Stomach smooth muscle (tissue), 2 donors: Measurements from ENCODE around the gene PARVB.

Experiments used
- H3K27ac ChIP-seq: one replicate; pipeline ENCODE4 v1.7.0; 2013; ENCODE audit warnings: mild to moderate bottlenecking, low read length, inconsistent platforms
- H3K27me3 ChIP-seq, 2 donors: one replicate each; pipeline ENCODE4 v1.7.0; 2013; ENCODE audit warnings: low read length in 2 of 2; ENCODE audit not compliant: insufficient read depth in 2 of 2, control insufficient read depth in 1 of 2
- H3K36me3 ChIP-seq, 2 donors: one replicate each; pipeline ENCODE4 v1.7.0; 2013; ENCODE audit warnings: low read length in 2 of 2; ENCODE audit not compliant: control insufficient read depth in 2 of 2, insufficient read depth in 2 of 2
- H3K4me1 ChIP-seq: one replicate; pipeline ENCODE4 v1.7.0; 2013; ENCODE audit warnings: low read length; ENCODE audit not compliant: control insufficient read depth, insufficient read depth
- H3K4me3 ChIP-seq, 2 donors: one replicate each; pipeline ENCODE4 v1.7.0; 2013; ENCODE audit warnings: low read length in 2 of 2
- H3K9ac ChIP-seq, 2 donors: one replicate each; pipeline ENCODE4 v1.7.0; 2013; ENCODE audit warnings: low read length in 2 of 2, mild to moderate bottlenecking in 1 of 2
- H3K9me3 ChIP-seq, 2 donors: one replicate each; pipeline ENCODE4 v1.7.0; 2013; ENCODE audit warnings: low read length in 2 of 2; ENCODE audit not compliant: control insufficient read depth in 2 of 2
- donor health status: healthy.
- donor health status: Pancreatic carcinoma.

PARVB gene

DNA sequence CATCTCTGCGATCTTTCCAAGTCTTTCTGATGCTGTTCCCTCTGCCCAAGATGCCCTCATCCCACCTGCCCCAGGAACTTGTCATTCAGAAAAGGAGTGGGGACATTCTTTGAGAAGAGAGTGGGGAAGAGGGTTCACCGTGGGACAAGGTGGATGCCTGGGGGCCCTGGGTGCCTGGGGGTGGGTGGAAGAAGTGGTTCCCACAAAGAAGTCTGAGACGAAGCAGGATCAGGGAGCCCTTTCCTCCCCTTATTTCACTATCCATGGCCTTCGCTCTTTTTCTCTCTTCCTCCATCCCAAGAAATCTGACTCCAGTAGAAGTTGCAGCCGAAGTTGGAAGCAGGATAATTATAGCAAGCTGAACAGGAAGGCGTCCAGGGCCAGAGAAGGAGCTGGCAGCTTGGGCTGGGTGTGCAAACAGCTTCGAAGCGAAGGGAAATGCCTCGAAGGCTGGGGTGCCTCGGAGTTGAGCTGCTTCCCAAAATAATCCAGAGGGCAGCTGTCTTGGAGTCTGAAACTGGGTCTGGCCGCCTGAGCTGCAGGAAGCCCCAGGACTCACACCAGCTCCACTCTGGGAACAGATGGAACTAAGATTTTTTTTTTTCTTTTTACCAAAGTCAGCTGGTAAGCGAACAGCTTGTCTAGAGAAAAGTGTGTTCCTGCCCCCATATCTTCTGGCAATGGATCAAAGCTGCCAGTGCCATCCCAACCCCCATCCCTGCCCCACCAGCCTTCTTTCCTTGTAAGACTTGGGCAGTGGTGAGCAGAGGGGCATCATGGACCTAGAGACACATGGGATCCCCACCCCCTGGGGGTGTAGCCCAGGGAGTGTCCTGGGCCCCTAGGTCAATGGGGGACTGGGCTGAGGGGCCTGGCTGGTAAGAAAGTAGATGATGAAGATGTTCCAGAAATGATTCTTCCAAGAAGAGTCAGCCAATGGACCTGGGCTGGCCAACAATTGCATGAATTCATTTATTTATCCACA lies 188.1 kb downstream of the PARVB start:
- H3K4me3 ChIP-seq, result peak overlapping the region in 1 of 2 donors; percentile 35
- peak overlapping the region; percentile 53 for H3K27ac ChIP-seq
- no peaks in the 10 kb centered on the region for H3K27me3 ChIP-seq
- H3K4me1 ChIP-seq, result peaks cover 18% of the 10 kb centered on the region
- H3K36me3 ChIP-seq, result no peaks in the 10 kb centered on the region
- H3K9me3 ChIP-seq, result peaks cover 3 to 6% of the 10 kb centered on the region in 2 donors
- peak overlapping the region in 1 of 2 donors; percentile 36 for H3K9ac ChIP-seq

DNA sequence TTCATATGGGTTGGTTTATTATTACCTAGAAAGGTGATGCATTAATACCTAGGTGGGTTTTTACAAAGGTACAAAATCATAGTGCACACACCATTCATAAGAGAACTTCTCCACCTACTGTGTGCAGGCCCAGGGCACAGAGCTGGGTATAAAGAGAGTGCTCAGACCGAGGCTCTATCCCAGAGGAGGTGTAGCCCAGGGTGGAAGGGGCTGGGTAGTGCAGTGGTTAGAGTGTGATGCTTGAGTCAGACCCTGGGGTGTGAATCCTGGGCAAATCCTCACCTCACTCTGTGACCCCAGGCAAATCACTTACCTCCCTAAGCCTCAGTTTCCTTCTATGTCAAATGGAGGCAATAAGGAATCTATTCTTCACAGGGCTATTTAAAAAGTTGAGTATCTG lies 188.8 kb downstream of the PARVB start:
- Histone ChIP-seq H3K9ac (no peak overlapping the region), H3K4me3 (no peak overlapping the region), H3K4me1 (peaks cover 18% of the 10 kb centered on the region), H3K9me3 (peaks cover 3 to 6% of the 10 kb centered on the region in 2 donors), H3K27me3 (no peaks in the 10 kb centered on the region), H3K27ac (no peak overlapping the region), H3K36me3 (no peaks in the 10 kb centered on the region)

DNA sequence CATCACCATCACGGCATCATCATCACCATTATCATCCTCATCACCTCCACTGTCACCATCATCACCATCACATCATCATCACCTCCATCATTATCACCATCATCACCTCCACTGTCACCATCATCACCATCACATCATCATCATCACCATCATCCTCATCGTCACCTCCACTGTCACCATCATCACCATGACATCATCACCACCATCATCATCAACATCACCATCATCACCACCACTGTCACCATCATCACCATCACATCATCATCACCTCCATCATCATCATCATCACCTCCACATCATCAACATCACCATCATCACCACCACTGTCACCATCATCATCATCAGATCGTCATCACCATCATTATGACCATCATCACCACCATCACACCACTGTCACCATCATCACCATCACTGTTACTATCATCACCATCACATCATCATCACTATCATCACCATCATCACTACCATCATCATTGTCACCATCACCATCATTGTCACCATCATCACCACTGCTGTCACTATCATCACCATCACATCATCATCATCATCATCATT lies 189.5 kb downstream of the PARVB start:
- peaks cover 3 to 6% of the 10 kb centered on the region in 2 donors for H3K9me3 ChIP-seq
- H3K27me3 ChIP-seq, result no peaks in the 10 kb centered on the region
- no peaks in the 10 kb centered on the region for H3K36me3 ChIP-seq
- no peak overlapping the region for H3K9ac ChIP-seq
- H3K4me1 ChIP-seq, result peaks cover 18% of the 10 kb centered on the region
- H3K4me3 ChIP-seq, result no peak overlapping the region
- H3K27ac ChIP-seq, result no peak overlapping the region

DNA sequence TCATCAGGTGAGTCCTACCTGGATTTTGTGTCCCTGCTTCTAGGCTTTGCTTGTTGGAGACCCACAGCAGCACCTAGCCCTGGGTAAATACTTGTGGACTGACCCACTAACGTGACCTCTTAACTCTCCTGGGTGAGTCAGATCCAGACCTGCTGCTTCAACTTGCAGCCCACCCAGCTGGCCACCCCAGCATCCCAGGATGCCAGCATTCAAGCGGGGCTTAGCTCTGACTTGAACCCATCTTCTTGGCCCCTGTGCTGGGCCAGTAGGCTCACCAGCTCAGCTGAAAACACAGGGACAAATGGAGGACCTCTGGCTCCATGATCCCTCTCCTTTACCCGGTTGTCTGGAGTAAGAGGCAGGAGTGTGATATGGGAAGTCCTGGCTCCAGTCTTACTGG lies 190.1 kb downstream of the PARVB start:
- Histone ChIP-seq H3K4me3 (no peak overlapping the region), H3K27ac (no peak overlapping the region), H3K9ac (no peak overlapping the region), H3K36me3 (no peaks in the 10 kb centered on the region), H3K27me3 (no peaks in the 10 kb centered on the region), H3K4me1 (peaks cover 18% of the 10 kb centered on the region), H3K9me3 (peaks cover 3 to 6% of the 10 kb centered on the region in 2 donors)

DNA sequence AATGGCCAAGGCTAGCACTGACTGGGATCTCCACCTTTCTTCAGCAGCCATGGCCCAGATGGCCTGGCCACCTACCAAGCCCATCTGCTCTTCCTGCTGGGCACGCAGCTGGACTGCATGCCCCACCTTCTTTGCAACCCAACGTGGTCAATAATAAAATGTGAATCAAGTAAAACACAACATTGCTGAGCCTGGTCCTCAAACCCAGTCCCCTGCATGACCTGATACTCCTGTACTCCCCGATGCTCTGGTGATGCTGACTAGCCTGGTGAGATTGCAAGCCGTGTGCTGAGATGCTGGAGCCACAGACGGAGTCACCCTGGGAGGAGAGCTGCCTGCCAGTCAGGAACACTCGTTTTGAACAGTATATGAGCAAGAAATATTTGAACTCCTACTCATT lies 190.7 kb downstream of the PARVB start:
- Histone ChIP-seq H3K27ac (no peak overlapping the region), H3K36me3 (no peaks in the 10 kb centered on the region), H3K9me3 (peaks cover 2 to 3% of the 10 kb centered on the region in 2 donors), H3K9ac (no peak overlapping the region), H3K4me3 (no peak overlapping the region), H3K27me3 (no peaks in the 10 kb centered on the region), H3K4me1 (peaks cover 18% of the 10 kb centered on the region)

DNA sequence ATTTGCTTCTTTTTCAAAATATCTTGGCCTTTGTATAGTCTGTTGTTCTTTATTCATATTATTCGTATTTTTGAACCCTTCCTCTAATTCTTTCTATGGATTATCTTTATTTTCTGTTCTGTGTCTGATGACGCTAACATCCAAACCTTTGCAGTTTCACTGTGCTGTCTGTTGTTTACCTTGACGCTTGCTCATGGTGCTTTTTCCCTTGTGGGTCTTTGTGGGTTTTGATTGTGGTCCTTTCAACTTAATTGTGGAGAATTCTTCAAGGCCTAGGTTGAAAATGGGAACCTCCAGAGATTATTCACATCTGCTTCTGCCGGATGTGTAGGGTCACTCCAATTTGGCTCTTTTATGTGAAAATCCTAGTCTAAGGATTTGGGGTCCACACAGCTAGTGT lies 191.2 kb downstream of the PARVB start:
- Histone ChIP-seq H3K4me1 (peaks cover 18% of the 10 kb centered on the region), H3K36me3 (no peaks in the 10 kb centered on the region), H3K27me3 (no peaks in the 10 kb centered on the region), H3K9ac (no peak overlapping the region), H3K27ac (no peak overlapping the region), H3K9me3 (peaks cover 0 to 3% of the 10 kb centered on the region in 2 donors), H3K4me3 (no peak overlapping the region)

DNA sequence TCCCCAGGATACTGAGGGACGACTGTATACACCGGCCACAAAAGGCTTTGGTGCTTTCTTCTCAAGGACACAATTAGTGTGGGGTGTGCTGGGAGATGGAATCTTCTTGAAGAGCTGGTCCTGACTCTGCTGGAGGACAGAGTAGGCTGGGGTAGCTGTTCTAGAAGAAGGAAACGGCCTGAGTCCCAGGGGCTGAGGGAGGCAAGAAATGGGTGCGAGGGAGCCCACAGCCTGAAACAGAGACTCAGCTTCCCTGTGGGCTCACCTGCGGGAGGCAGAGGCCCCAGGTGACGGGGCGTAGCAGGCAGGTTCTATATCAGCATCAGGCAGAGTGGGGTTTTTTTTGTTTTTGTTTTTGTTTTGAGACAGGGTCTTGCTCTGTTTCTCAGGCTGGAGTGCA lies 193.2 kb downstream of the PARVB start:
- H3K27ac ChIP-seq, result no peak overlapping the region

DNA sequence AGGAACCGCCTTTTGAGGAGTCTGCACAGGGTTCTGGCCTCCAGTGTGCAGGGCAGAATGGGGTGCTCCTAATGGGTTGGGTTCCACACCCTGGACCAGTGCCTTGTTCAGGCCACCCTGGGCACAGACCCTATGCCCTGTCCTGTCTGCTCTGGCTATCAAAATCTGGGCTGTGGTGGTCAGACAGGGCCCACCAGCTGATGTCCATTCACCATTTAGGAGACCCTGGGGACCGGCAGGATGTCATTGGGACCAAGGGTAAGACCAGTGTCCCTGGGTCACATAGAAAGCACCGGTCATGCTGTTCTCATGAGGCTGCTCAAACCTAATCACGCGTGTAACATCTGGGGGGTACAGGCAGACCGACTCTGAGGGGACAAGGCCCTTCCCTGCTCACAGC lies 194.0 kb downstream of the PARVB start:
- peaks cover under 1% of the 10 kb centered on the region for H3K4me1 ChIP-seq
- no peak overlapping the region for H3K27ac ChIP-seq
- H3K36me3 ChIP-seq, result no peaks in the 10 kb centered on the region
- H3K4me3 ChIP-seq, result no peak overlapping the region
- H3K27me3 ChIP-seq, result no peaks in the 10 kb centered on the region
- H3K9me3 ChIP-seq, result peaks cover 3 to 6% of the 10 kb centered on the region in 2 donors
- no peak overlapping the region for H3K9ac ChIP-seq

More for the DNA sequence above, 193.2 kb downstream of the PARVB start:
- Histone ChIP-seq H3K36me3 (no peaks in the 10 kb centered on the region), H3K27me3 (no peaks in the 10 kb centered on the region), H3K9me3 (peaks cover 3 to 6% of the 10 kb centered on the region in 2 donors), H3K4me1 (peaks cover 8% of the 10 kb centered on the region), H3K4me3 (no peak overlapping the region), H3K9ac (no peak overlapping the region)

DNA sequence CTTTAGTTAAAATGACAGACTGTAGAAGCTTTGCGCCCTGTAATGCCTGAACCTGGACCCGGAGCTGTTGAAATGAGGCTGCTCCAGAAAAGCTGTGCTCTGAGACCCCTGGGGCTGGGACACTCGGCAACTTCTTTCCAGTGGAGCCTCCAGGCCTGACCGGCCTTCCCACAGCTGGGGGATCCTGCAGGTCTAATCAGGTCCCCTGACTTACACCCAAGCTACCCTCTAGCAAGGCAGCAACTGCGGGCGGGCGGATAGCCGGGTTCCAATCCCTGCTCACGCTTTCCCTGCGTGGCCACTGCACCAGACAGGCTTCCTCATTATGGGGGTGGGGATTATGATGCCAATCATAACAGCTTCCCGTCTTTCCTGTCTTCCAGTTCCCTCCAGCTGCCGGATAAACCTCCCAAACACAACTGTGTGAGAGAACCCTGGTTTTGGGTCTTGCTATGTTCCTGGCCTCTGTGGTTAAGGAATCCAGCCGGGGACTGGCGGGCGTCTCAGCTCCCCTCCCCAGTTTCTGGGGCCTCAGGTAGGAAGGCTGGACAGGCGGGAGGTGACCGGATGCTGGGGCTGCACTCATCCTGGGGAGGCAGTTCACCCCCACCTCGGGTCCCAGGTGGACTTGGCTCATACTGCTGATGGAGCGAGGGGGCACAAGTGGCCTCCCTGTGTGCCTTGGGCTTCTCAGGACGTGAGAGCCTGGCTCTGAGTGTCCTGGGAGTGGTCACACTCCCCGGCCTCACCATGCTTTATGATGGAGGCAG lies 195.2 kb downstream of the PARVB start:
- Histone ChIP-seq H3K27ac (no peak overlapping the region), H3K9ac (no peak overlapping the region), H3K4me3 (no peak overlapping the region), H3K27me3 (no peaks in the 10 kb centered on the region), H3K36me3 (no peaks in the 10 kb centered on the region), H3K9me3 (peaks cover 3 to 6% of the 10 kb centered on the region in 2 donors), H3K4me1 (no peaks in the 10 kb centered on the region)

DNA sequence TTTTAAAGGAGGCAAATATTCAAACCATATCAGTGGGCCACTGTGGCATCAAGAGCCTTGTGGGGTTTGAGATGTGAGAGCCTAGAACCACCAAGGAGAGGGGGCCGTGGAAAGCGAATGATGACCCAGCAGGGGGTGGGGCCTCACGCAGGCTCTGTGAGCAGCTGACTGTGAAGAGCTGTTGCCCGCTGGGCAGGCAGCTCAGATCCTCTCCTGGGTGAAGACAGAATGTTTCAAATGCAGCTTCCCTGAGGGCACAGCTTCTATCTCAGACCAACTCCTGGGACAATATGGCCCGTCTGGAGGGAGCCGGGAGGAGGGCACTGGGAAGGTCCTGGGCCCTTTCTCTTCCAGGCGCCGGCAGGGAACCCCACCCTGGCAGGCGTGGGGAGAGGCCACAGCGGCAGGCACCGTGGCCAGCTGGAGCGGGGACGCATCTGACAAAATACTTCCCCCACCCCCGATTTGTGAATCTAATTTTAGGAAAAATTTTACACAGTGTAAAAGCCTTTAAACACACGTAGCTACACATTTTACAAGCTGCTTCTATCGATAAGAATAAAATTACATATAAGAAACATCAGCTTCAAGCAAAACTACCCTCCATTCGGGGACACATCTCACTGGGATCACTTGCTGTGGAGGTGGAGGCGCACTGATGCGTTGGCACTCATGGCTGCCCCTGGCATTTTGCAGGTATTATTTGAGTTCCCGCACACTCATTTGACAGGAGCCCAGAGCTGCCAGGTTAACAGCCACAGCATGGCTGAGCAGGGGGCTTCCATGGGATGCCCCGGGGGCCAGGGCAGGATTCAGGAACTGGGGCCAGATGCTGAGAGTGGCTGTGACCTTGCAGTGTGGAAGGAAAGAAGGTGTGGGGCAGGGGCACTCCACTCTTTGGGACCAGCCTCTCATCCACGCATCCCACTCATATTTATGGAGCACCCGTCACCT lies 196.9 kb downstream of the PARVB start:
- no peaks in the 10 kb centered on the region for H3K36me3 ChIP-seq
- no peak overlapping the region for H3K9ac ChIP-seq
- no peak overlapping the region for H3K27ac ChIP-seq
- no peak overlapping the region for H3K4me3 ChIP-seq
- H3K4me1 ChIP-seq, result no peaks in the 10 kb centered on the region
- H3K9me3 ChIP-seq, result peaks cover 0 to 6% of the 10 kb centered on the region in 2 donors
- peaks cover 0 to under 1% of the 10 kb centered on the region in 2 donors for H3K27me3 ChIP-seq
